MCF 10A (cell line): Measurements from ENCODE around the gene NEURL1. TPM values are rescaled to one million over a fixed set of nuclear protein-coding genes. Genes with fewer than 3 reads are reported as not detected.

Source experiments
- BruUV-seq: library from RNA; stranded (reverse); fragments of 400-500 nt; replicated peaks from 2 replicates; lab custom pipeline; 2021; lab: Mats Ljungman, UMichigan
- CTCF ChIA-PET: fragments of 300-600 bp; sonication (Branson Sonifier 250); formaldehyde crosslinking; extraction: SDS; loops from one replicate; lab custom pipeline; 2021; ENCODE audit warnings: antibody characterized with exemption, inconsistent platforms; lab: Yijun Ruan, JAX
- POLR2A ChIA-PET: fragments of 300-600, 350-650 bp; sonication (Branson Sonifier 250); formaldehyde crosslinking; extraction: SDS; loops from one replicate; lab custom pipeline; 2020; ENCODE audit warnings: antibody characterized with exemption, inconsistent platforms; lab: Yijun Ruan, JAX
- DNase-seq: peaks from one replicate; pipeline ENCODE4 v3.0.0-alpha.2; 2018; ENCODE audit not compliant: unreplicated experiment
- H3K27ac Mint-ChIP-seq: one replicate; pipeline ENCODE4 v1.8.0; 2022; ENCODE audit warnings: mild to moderate bottlenecking, low read depth, mixed read lengths; ENCODE audit not compliant: unreplicated experiment
- H3K27me3 Mint-ChIP-seq: one replicate; pipeline ENCODE4 v1.8.0; 2022; ENCODE audit warnings: mixed read lengths; ENCODE audit not compliant: insufficient read depth, unreplicated experiment
- H3K36me3 Mint-ChIP-seq: one replicate; pipeline ENCODE4 v1.8.0; 2022; ENCODE audit warnings: mild to moderate bottlenecking, moderate library complexity, mixed read lengths; ENCODE audit not compliant: insufficient read depth, unreplicated experiment
- H3K4me1 Mint-ChIP-seq: one replicate; pipeline ENCODE4 v1.8.0; 2022; ENCODE audit warnings: mixed read lengths; ENCODE audit not compliant: insufficient read depth, unreplicated experiment
- H3K4me3 Mint-ChIP-seq: one replicate; pipeline ENCODE4 v1.8.0; 2022; ENCODE audit warnings: mild to moderate bottlenecking, moderate library complexity, mixed read lengths; ENCODE audit not compliant: unreplicated experiment
- H3K9me3 Mint-ChIP-seq: one replicate; pipeline ENCODE4 v1.8.0; 2022; ENCODE audit warnings: mixed read lengths; ENCODE audit not compliant: unreplicated experiment
- CTCF ChIP-seq: fragments of 200-600 bp; IDR thresholded peaks from one replicate; pipeline ENCODE4 v1.8.0; 2022; ENCODE audit warnings: antibody characterized with exemption, mild to moderate bottlenecking; ENCODE audit not compliant: unreplicated experiment
- intact Hi-C: fragments of 100-400 bp; cut with micrococcal nuclease; formaldehyde crosslinking; loops from 2 replicates; pipeline ENCODE4 v1.14.1; 2022
- total RNA-seq: library from RNA; stranded (reverse); gene quantifications from 2 replicates; pipeline ENCODE4 v1.2.3, GENCODE V29; 2022

NEURL1 gene
- total RNA-seq, 1 experiment from 2014 or later, result not detected

- Mint-ChIP-seq H3K4me1 (peaks cover 25% of the 10 kb centered on the region), H3K36me3 (peaks cover 51% of the 10 kb centered on the region), H3K27me3 (no peaks in the 10 kb centered on the region), H3K4me3 (no peak overlapping the region), H3K27ac (peak overlapping the region; percentile 5), H3K9me3 (no peaks in the 10 kb centered on the region)
- no peak for TF ChIP-seq CTCF
- CTCF ChIA-PET, result interaction anchor here (0.6 to 1.8 kb wide), 5 partner anchors 32 to 286 kb away, joined by 3 to 5 read pairs (median 3); no protein-coding TSS in a partner anchor
- POLR2A ChIA-PET, result interaction anchor here (0.7 kb wide), 1 partner anchor 16 kb away, joined by 3 read pairs; no protein-coding TSS in a partner anchor
- no peak for DNase-seq
- intact Hi-C loops, result loop anchor here (5.0 kb wide), 1 partner anchor 33 kb away; no protein-coding TSS in a partner anchor
- BruUV-seq, result no TSS peak
Observed at GRCh38 chr10:103449208-103450144, 44.0 kb upstream of the NEURL1 start.

GRCh38 chr10:103450201-103450695 lies 43.3 kb upstream of the NEURL1 start:
- Mint-ChIP-seq H3K27me3 (no peaks in the 10 kb centered on the region), H3K36me3 (peaks cover 43% of the 10 kb centered on the region), H3K4me3 (peak overlapping the region; percentile 77), H3K27ac (peak overlapping the region; percentile 61), H3K9me3 (no peaks in the 10 kb centered on the region), H3K4me1 (peaks cover 25% of the 10 kb centered on the region)
- intact Hi-C loops, result no loop called here
- DNase-seq, result no peak
- POLR2A ChIA-PET, result no interaction called here
- no TSS peak for BruUV-seq
- CTCF ChIA-PET, result interaction anchor here (1.8 kb wide), 1 partner anchor 36 kb away, joined by 5 read pairs; no protein-coding TSS in a partner anchor
- TF ChIP-seq CTCF, result no peak

GRCh38 chr10:103451091-103451813 lies 42.3 kb upstream of the NEURL1 start:
- intact Hi-C loops, result no loop called here
- POLR2A ChIA-PET, result interaction anchor here (0.8 to 1.5 kb wide), 2 partner anchors 28 to 35 kb away, joined by 3 to 7 read pairs; no protein-coding TSS in a partner anchor
- no peak for TF ChIP-seq CTCF
- DNase-seq, result peak; percentile 85
- H3K4me3 Mint-ChIP-seq, result peak overlapping the region; percentile 77
- peak overlapping the region; percentile 61 for H3K27ac Mint-ChIP-seq
- no TSS peak for BruUV-seq
- no peaks in the 10 kb centered on the region for H3K27me3 Mint-ChIP-seq
- H3K36me3 Mint-ChIP-seq, result peaks cover 33% of the 10 kb centered on the region
- H3K4me1 Mint-ChIP-seq, result peaks cover 25% of the 10 kb centered on the region
- CTCF ChIA-PET, result interaction anchor here (0.5 to 1.8 kb wide), 3 partner anchors 10 to 58 kb away, joined by 3 to 5 read pairs (median 3); no protein-coding TSS in a partner anchor
- no peaks in the 10 kb centered on the region for H3K9me3 Mint-ChIP-seq
